Measurements from ENCODE around the gene ABCA3.
"Not testable (repeated sequence)": the region's sequence is repeated elsewhere in the genome, so short reads cannot be mapped to it uniquely, and the experiment has no call there.

ABCA3 gene

DNA sequence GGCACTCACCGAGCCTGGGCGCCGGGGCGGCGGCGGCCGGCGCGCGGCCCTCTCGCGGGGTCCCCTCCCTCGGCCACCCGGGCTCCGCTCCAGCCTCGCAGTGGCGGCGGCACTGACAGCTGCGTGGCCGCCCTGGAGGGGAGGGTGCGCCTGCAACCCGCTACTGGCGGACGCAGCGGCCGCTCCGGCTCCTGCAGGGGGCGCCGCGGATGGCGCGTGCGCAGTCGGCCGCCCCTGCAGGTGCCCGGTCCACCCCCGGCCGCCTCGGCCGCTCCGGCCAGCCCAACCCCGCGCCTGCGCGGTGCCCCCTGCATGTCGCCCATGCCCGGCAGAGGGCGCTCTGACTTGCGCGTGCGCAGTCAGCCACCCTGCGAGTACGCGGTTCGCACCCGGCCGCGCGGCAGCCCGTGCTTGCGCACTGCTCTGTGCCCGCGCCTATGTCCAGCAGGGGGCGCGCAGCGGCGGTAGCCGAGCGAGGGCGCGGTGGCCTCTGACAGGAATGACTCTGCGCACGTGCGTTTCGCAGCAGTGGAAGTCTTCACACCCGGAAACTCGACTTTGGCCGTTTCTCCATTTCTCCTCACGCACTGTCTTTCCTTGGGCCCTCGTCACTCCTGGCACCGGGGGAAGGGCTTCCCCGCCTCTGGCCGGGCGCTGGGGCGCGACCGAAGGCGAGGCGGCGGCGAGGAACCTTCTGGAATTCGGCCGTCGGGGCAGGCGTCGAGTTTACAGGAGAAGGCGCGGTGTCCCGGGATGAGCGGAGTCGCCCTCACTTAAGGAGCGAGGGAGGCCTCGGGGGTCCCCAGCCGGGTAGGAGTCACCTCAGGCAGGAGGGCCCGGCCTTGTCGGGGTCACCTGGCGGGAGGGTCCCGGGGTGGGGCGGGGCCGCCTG, at the start of gene ABCA3:
Gene ABCA3 (minus strand): TSS at position 165 of the 892 bp plus-strand sequence. CDS start 14,262 bp downstream, outside the sequence.
- in situ Hi-C loops (cut with HindIII; ENCODE audit: low sequenced_read_pairs) = no loop called here

DNA sequence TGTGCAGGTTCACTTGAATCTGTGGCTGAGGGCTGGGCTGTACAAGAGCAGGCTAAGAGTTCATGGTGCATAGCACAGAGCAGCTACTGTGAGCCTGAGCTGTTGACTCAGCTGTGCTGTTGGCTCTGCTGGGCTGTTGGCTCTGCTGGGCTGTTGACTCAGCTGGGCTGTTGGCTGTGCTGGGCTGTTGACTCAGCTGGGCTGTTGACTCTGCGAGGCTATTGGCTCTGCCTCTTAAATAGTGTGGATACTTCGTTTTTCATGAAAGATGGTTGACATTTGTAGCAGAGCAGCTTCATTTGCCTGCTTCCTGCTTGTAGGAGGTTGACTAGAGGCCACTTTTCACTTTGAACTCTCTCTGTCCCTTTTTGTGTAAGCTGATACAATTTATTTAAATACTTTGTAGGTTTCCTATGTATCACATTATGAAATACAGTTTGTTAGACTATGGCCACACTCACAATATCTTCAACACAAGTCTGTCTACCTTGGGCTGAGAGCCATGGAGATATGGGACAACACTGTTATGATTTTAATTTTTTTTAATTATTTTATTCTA, 48.4 kb upstream of the ABCA3 start:
- in situ Hi-C loops (cut with HindIII; ENCODE audit: low sequenced_read_pairs) = no loop called here

GRCh38 chr16:2388139-2388874, 47.8 kb upstream of the ABCA3 start:
- in situ Hi-C loops (cut with HindIII; ENCODE audit: low sequenced_read_pairs) = no loop called here

- in situ Hi-C loops (cut with HindIII; ENCODE audit: low sequenced_read_pairs) = no loop called here
Measured at GRCh38 chr16:2386990-2387389, 46.5 kb upstream of the ABCA3 start.

DNA sequence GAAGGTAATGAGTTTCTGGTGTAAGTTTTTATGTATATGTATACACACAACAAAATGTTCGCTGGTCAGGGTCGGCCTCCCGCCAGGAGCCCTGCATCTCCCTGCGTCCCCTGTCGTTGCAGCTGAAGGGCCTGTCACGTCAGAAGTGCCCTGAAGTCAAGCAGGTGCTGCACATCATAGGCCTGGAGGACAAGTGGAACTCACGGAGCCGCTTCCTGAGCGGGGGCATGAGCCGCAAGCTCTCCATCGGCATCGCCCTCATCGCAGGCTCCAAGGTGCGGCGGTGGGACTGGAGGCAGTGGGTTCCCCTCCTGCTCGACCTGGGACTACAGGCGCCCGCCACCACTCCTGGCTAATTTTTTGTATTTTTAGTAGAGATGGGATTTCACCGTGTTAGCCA, 45.5 kb upstream of the ABCA3 start:
- in situ Hi-C loops (cut with HindIII; ENCODE audit: low sequenced_read_pairs) = not testable (repeated sequence)

GRCh38 chr16:2385190-2385836, 44.8 kb upstream of the ABCA3 start:
- in situ Hi-C loops (cut with HindIII; ENCODE audit: low sequenced_read_pairs) = no loop called here

DNA sequence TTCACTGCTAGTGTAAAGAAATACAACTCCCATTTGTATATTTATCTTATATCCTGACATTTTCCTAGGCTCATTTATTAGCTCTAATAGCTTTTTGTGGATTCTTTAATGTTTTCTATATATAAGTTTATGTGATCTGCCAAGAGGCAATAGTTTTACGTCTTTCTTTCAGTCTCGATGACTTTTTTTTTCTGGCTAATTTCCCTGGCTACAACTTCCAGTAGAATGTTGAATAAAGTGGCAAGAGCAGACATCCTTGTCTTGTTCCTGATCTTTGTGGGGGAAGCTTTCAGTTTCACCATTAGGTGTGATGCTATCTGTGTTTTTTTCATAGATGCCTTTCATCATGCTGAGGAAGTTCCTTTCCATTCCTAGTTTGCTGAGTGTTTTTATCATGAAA, 43.9 kb upstream of the ABCA3 start:
- in situ Hi-C loops (cut with HindIII; ENCODE audit: low sequenced_read_pairs) = no loop called here

- in situ Hi-C loops (cut with HindIII; ENCODE audit: low sequenced_read_pairs) = no loop called here
Measured at GRCh38 chr16:2383501-2383900, 43.0 kb upstream of the ABCA3 start.

DNA sequence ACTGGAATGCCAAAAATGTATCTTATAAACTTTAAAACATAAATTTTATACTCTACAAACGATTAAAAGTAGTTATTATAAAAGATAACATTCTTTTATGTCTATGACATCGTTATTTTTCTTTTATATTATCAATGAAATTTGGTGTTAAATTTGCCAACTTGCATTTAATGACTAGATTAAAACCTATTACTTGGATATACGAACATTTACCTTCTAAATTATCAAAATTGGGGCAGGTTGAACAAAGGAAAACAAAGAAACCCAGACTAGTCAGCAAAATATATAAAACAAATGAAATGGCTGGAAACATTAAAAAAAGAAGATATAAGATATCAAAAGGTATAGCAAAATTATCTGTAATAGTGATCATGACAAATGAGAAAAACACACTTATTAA, 34.1 kb upstream of the ABCA3 start:
- in situ Hi-C loops (cut with HindIII; ENCODE audit: low sequenced_read_pairs) = loop anchor here (5.0 kb wide), 1 partner anchor 38 kb away; no protein-coding TSS in a partner anchor

GRCh38 chr16:2373176-2373575, 32.6 kb upstream of the ABCA3 start:
- in situ Hi-C loops (cut with HindIII; ENCODE audit: low sequenced_read_pairs) = loop anchor here (5.0 kb wide), 1 partner anchor 39 kb away; no protein-coding TSS in a partner anchor

DNA sequence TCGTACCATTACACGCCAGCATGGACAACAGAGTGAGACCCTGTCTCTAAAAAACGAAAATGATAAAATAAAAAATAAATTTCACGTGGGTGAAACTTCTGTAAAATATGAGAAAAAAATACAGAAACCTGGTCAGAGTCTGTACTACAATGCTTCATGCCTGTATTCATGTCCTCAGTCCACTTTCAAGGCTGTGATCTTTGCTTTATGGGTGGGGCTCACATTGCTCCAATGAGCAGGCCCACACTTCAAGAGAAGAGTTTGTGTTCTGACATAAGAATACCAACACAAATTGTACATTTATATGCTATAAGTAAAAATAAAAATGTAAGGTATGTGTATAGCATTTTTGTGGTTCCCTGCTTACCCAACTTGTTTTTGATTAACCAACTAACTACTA, 32.2 kb upstream of the ABCA3 start:
- in situ Hi-C loops (cut with HindIII; ENCODE audit: low sequenced_read_pairs) = loop anchor here (5.0 kb wide), 1 partner anchor 40 kb away; no protein-coding TSS in a partner anchor

DNA sequence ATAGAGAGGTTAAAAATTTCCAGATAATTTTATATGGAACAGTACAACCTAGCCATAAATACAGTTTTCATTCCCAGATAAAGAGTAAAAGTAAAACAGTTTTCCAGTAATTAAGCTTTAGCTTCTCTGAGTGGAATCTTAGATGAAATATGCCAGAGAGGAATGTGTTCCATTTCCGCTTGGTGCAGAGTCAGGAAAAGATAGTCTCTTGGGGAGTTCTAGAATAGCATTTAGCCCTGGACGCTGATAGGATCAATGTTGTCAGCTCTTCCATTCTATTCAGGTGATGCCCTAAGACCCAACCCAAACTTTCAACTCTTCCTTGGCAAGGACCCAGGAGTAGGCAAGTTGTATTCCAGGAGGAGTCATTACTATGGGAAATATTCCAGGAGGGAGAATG, 30.9 kb upstream of the ABCA3 start:
- in situ Hi-C loops (cut with HindIII; ENCODE audit: low sequenced_read_pairs) = loop anchor here (5.0 kb wide), 1 partner anchor 41 kb away; no protein-coding TSS in a partner anchor

DNA sequence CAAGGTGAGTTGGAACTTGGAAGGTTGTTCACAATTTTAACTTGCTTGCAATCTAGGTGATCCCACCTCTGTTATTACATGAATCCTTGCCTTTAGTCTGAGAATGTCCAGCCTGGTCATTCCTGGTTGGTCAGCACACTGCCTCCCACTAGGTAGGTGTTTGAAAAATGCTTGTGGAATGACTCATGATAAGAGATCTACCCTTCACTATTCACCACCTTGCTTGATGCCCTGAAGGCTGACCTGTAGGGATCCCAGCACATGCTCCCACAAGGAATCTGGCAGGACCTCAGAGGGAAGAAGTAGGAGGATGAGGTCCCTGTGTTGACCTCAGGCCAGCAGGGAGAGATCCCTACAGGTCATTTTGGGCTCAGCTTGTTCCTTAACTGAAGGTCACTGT, 30.2 kb upstream of the ABCA3 start:
- in situ Hi-C loops (cut with HindIII; ENCODE audit: low sequenced_read_pairs) = loop anchor here (5.0 kb wide), 1 partner anchor 42 kb away; no protein-coding TSS in a partner anchor

DNA sequence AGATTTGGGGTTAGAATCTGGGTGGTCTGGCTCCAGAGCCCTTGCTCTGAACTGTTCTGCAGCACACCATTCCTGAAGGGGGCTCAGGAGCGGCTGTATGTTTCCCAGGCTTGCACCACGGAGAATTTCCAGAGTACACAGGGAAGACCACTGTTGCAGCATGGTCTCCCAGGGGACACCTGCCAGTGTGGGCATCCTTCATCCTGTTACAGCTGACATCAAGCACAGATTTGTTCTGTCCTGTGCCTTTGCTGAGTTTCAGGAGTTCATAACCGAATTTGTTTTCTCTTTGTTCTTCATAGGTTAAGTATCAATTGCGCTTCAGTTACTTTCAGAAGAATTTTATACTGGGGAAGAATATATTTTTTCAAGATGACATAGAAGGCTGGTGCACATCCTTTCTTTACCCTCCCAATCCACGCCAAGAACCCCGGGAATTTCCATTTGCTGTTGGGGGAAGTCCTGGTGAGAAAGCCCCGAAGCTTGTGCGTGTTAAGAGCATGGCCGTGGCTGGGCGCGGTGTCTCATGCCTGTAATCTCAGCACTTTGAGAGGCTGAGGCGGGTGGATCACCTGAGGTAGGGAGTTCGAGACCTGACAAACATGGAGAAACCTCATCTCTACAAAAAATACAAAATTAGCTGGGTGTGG, 26.3 kb upstream of the ABCA3 start:
- in situ Hi-C loops (cut with HindIII; ENCODE audit: low sequenced_read_pairs) = no loop called here

DNA sequence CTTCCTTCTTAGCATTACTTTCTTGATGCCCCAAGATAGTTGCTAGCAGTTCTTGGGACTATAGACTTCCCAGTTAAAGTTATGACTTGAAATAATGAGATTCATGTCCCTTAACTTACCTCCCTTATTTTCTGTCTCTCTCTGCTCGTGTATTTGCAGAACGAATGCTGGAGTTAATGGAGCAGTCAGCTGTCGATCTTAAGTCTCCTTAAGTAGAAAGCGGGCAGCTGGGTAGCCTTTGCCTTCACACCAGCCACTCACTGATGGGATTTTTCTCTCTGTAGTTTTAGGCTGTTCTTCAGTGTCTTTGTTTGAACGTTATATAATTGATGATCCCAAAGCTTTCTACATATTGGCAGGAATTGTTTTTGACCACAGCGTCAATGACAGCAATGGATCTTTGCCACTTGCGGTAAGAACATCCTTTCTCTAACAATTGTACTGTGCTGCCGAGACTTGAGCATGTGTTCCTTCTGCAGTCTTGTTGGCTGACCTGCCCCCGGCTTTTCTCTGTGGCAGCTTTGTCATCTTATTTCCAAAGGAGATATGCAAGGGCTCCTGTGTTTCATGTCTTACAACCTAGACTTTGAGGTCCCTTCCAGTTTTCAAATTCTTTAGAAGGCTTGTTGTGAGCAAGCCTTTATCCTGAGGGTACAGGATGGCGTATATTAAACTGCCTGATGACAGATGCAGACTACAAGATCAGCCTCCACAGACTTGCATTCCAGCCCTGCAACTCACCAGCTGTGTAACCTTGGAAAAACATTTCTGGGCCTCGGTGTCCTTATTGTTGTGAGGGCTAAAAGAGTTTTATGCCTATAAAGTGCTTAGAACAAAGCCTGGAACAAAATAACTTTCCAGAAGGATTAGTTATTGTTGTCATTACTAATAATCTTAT, 25.1 kb upstream of the ABCA3 start:
- in situ Hi-C loops (cut with HindIII; ENCODE audit: low sequenced_read_pairs) = no loop called here

DNA sequence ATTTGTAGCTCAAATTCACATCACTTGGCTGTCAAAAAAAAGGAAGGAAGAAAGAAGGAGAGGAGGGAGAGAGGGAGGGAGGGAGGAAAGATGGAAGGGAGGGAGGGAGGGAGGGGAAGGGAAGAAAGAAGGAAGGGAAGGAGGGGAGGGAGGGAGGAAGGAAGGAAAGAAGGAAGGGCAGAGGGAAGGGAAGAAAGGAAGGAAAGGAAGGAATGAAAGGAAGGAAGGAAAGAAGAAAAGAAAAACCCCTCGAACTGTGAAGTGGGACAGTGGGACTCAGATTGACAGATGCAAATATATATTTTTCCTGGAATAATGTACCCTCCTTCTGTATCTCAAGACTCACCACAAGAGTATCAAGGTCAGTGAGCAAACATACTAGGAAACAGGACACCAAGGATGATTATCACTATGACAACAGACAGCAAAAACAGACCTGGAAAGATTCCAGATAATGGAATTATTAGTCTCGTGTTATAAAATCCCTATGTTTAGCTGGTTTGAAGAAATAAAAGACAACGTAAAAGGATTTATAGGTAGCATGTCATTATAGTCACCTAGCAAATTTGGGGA, 24.2 kb upstream of the ABCA3 start:
- in situ Hi-C loops (cut with HindIII; ENCODE audit: low sequenced_read_pairs) = no loop called here

DNA sequence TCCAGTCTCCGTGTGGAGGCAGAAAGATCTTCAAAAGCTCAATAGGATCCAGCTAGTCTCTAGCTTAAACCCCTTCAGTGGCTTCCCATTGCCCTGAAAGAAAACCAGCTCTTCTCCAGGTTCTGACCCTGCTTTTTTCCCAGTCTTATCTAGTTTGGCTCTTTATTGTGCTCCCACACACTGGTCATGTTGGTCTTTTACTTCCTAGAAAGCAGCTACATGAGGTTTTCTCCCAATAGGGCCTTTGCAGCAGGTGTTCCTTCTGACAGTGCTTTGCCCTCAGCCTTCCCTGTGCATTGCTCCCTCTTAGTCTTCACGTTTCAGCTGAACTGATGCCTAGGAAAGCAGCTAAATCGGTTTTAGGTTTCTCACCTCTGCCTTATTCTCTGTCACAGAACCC, 21.7 kb upstream of the ABCA3 start:
- in situ Hi-C loops (cut with HindIII; ENCODE audit: low sequenced_read_pairs) = no loop called here

DNA sequence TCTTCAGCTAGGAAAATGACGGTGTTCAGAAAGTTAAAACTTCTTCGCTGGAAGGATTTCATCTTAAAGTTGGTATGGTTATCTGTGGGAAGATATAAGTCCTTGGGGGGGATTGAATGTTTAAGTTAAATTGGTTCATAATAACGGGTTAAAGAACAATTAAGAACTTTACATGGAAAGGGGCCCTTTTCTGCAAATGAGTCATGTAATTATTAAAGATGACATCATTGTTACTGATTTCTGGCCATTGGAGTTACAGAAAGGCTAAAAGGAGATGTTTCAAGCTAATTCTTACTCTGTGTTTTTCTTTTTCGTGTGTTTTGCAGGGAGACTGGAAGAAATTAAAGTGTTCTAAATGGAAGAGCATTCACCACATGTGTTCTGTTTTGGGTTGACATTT, 20.6 kb upstream of the ABCA3 start:
- in situ Hi-C loops (cut with HindIII; ENCODE audit: low sequenced_read_pairs) = no loop called here

GRCh38 chr16:2359919-2360318, 19.4 kb upstream of the ABCA3 start:
- in situ Hi-C loops (cut with HindIII; ENCODE audit: low sequenced_read_pairs) = no loop called here
